GM06990 (cell line): ENCODE data around the gene HERC3.

Experiments
- DNase-seq: peaks from one replicate; pipeline ENCODE4 v3.0.0-alpha.2; 2011; ENCODE audit not compliant: insufficient read length; ENCODE audit errors: extremely low read depth
- H3K27me3 ChIP-seq: replicated peaks from 2 replicates; pipeline ENCODE4 v1.6.0; 2011; ENCODE audit warnings: low read length; ENCODE audit not compliant: control insufficient read depth, insufficient read depth
- H3K36me3 ChIP-seq: 2 replicates; pipeline ENCODE4 v1.5.1; 2011; ENCODE audit warnings: low read length; ENCODE audit not compliant: control insufficient read depth, insufficient read depth
- H3K4me3 ChIP-seq: replicated peaks from 2 replicates; pipeline ENCODE4 v1.5.1; 2011; ENCODE audit warnings: low read depth, mild to moderate bottlenecking, control low read depth, low read length
- TF ChIP-seq, protein P1 (sequence below): IDR thresholded peaks from 2 replicates; pipeline ENCODE4 v1.5.1; 2011; ENCODE audit warnings: low read length, control low read depth, mild to moderate bottlenecking, inconsistent platforms; ENCODE audit not compliant: insufficient read depth, poor library complexity, severe bottlenecking

Gene HERC3

DNA sequence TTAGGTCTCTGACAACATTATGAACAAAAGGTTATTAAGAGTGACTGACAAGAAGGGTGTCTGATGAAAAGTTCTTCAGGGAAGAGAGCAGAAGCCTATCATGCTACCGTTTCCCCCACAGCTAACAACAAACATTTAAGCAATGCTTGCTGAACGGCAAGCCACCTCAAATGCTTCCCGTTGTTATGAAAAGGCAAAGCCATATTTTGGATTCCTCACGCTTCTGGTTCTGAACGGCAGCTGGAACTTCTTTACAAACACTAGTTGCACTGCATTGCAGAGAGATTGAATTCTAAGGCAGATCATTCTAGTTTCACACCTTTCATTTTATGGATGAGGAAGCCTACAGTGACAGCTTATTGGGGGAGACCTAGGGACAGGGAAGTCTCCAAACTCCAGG is 153.9 kb downstream of the HERC3 start:
- TF ChIP-seq, protein P1, sequence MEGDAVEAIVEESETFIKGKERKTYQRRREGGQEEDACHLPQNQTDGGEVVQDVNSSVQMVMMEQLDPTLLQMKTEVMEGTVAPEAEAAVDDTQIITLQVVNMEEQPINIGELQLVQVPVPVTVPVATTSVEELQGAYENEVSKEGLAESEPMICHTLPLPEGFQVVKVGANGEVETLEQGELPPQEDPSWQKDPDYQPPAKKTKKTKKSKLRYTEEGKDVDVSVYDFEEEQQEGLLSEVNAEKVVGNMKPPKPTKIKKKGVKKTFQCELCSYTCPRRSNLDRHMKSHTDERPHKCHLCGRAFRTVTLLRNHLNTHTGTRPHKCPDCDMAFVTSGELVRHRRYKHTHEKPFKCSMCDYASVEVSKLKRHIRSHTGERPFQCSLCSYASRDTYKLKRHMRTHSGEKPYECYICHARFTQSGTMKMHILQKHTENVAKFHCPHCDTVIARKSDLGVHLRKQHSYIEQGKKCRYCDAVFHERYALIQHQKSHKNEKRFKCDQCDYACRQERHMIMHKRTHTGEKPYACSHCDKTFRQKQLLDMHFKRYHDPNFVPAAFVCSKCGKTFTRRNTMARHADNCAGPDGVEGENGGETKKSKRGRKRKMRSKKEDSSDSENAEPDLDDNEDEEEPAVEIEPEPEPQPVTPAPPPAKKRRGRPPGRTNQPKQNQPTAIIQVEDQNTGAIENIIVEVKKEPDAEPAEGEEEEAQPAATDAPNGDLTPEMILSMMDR: no peak
- Histone ChIP-seq H3K4me3 (no peak overlapping the region), H3K36me3 (no peaks in the 10 kb centered on the region), H3K27me3 (0 out of 2 replicates have a peak, but pooled peaks cover 1% of the 10 kb centered on the region)
- DNase-seq: no peak

DNA sequence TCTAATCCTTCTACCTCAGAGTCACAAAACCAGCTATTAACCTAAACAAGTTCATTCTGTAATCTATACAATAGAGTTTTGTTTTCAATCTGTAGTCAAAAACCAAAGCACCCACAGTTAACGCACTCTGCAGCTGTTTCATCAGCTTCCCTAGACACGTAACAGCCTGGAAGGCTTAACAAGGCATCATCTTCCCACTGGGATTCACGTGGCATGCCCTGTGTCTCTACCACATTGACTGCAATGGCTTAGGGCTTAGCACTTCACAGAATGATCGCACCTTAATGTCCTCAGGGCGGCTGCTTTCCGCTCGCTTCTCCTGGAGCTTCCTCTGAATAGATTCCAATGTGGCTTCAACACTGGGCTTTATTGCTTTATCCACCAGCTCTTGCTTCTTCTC is 155.1 kb downstream of the HERC3 start:
- H3K36me3 ChIP-seq: no peaks in the 10 kb centered on the region
- TF ChIP-seq, protein P1: no peak
- no peak for DNase-seq
- 0 out of 2 replicates have a peak, but pooled peaks cover 1% of the 10 kb centered on the region for H3K27me3 ChIP-seq
- H3K4me3 ChIP-seq: no peak overlapping the region

DNA sequence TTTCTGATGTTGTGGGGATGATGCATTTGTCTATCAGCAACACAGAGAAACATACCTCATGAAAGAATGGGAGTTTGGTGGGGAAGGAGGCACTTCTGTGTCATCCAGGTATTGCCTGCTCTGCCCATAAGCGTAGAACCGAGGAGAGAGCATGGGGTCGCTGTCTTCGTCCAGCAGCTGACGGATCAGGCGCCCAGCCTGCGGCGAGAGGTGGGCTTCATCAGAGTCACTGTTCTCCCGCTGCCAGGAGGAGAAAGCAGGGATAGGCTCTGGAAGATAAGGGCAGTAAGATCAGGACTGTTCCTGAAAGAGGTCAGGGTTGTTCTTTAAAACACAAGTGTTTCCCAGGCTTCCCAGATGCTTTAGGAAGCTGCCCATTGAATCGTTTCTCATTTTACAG is 158.1 kb downstream of the HERC3 start:
- H3K4me3 ChIP-seq: no peak overlapping the region
- TF ChIP-seq, protein P1: no peak
- H3K27me3 ChIP-seq: 0 out of 2 replicates have a peak, but pooled peaks cover 1% of the 10 kb centered on the region
- DNase-seq: no peak
- H3K36me3 ChIP-seq: no peaks in the 10 kb centered on the region

DNA sequence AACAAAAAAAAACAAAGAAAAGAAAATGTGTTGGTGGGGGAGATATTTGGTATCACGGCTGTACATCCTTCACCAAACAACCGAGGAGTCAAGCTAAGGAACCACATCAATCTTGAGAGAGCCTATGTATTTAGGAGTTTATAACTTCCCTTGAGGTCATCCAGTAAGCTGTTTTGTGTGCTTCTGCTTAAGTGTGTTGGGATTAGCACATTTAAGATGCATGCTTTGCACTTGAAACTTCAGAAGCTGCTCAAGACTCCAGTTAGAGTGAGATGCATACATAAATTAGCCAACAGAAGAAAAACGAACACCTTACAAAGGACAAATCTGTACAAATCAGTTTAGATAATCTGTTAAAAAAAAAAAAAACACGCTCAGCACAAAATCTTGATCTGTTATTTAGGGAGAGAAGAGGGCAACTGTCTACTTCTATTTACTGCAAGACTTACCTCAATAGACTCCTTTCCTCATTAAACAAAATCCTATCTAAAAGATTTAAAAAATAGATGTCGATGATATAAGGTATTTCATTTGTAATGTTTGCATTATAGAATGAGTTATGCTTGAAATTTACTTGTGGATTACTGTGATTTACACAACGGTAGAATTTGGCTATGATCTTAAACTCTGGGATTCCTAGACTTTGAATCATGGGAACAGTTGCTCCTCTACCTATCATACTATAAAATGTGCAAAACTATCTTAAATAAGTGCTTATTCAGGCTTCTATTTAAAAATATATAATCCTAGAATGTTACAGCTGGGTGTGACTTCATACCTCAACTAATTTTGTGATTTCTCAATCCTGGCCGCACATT is 159.2 kb downstream of the HERC3 start:
- no peaks in the 10 kb centered on the region for H3K36me3 ChIP-seq
- H3K4me3 ChIP-seq: no peak overlapping the region
- 0 out of 2 replicates have a peak, but pooled peaks cover 1% of the 10 kb centered on the region for H3K27me3 ChIP-seq
- DNase-seq: no peak
- TF ChIP-seq, protein P1: no peak

DNA sequence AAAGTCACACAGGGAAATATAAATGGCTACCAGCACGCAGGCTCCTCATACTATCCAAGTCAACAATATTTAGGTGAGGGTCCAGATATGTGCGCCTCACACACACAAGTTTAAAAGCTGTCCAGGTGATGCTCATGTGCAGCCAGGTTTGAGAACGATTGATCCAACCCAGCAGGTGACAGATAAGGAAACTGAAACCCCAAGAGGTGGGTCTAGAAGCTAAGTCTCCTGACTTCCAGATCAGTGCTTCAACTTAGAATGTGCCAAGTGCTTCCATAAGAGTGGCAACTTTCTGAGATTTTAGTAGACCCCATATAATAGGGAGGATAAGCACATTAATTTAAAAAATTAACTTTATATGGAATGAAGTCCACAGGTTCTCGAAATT is 159.8 kb downstream of the HERC3 start:
- DNase-seq: no peak
- TF ChIP-seq, protein P1: no peak
- Histone ChIP-seq H3K27me3 (0 out of 2 replicates have a peak, but pooled peaks cover 1% of the 10 kb centered on the region), H3K36me3 (no peaks in the 10 kb centered on the region), H3K4me3 (no peak overlapping the region)
